GM19467 (cell line): Measurements from ENCODE around the gene ADGRD1.

ENCODE experiments used
- ATAC-seq: cut with Tn5 transposase; IDR thresholded peaks from one replicate; pipeline ENCODE4 v1.9.1; 2021; ENCODE audit warnings: mild to moderate bottlenecking, moderate library complexity; ENCODE audit not compliant: unreplicated experiment

The ADGRD1 gene

GRCh38 chr12:131142891-131143657 is 189.4 kb downstream of the ADGRD1 start:
- no peak for ATAC-seq

DNA sequence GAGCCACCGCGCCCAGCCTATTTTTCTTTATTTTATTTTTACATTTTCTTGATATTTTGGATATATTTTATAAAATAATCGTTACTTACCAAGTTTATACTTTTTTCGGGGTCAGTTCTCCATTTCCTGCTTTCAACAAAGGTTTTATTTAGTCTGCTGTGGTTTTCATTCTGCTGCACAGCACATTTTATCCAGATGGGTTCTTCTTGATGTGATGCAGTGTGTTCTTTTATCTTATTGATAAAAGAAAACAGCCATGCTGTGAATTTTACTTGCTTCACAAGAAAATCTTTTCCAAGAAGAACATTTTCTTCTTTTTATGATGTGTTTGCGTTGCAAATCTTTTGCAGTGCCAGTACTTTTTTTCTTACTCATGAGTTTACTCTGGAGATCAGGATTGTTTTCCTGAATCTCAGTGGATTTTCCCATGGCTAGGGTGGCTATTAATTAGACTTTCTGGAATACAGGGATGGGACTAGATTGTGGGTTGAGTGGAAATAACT is 192.5 kb downstream of the ADGRD1 start:
- no peak for ATAC-seq

- no peak for ATAC-seq
Observed at GRCh38 chr12:131147293-131147692, 193.6 kb downstream of the ADGRD1 start.

- no peak for ATAC-seq
Observed at GRCh38 chr12:131147894-131148293, 194.2 kb downstream of the ADGRD1 start.

- no peak for ATAC-seq
Observed at GRCh38 chr12:131151558-131152345, 198.0 kb downstream of the ADGRD1 start.

DNA sequence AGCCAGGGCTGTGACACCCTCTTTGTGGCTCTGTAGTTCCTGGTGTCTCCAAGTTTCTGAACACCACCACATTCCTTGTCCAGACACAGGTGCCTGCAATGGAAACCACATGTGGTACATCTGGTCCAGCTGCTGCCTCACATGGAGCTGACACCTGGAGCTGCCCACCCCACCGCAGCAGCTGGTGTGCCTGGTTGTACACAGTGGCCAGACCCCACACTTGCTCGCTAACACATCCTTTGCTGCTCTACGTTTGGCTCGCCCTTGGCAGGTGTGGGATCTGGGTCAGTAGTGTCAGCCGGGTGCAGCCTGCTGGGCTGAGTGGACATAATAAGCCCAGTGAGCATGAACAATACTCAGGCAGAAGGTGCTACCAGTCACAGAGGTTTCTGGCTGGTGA is 198.9 kb downstream of the ADGRD1 start:
- no peak for ATAC-seq

- ATAC-seq = no peak
Observed at GRCh38 chr12:131153016-131153415, 199.3 kb downstream of the ADGRD1 start.

DNA sequence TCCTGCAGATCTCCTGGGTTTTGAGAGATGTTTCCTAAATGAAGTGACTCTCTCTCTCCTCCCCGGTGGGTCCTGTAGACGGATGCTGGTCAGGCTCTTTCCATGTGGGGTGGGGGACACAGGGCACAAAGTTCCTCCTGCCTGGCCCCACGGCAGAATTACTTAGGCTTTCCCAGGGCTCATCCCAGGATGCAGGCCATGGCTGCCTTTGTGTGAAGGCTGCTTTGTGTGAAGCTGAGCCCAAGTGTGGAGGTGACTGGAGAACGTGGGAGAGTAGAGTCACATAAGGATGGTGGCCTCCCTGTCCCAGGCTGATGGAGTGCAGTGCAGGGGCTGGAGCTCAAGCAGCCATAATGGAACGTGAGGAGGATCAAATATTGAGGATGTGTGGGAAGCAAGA is 200.2 kb downstream of the ADGRD1 start:
- no peak for ATAC-seq

- no peak for ATAC-seq
Observed at GRCh38 chr12:131155131-131155530, 201.4 kb downstream of the ADGRD1 start.

DNA sequence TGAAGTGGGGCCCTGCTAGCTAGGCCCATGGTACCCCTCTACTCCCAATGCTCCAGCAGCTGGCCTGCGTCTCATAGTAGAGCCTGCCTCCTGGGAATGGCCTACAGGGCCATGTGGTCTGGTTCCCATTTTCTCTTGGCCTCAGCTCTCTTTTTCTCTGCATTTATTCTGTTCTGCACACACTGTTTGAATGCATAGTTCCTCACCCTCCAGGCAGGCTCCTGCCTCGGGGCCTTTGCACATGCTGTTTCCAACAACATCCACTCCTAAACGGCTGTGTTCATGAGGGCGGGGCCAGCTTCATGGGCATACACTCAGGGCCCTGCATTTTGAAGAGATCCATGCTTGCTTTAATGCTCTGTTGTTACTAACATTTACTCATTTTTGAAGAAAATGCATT is 204.0 kb downstream of the ADGRD1 start:
- ATAC-seq = no peak

DNA sequence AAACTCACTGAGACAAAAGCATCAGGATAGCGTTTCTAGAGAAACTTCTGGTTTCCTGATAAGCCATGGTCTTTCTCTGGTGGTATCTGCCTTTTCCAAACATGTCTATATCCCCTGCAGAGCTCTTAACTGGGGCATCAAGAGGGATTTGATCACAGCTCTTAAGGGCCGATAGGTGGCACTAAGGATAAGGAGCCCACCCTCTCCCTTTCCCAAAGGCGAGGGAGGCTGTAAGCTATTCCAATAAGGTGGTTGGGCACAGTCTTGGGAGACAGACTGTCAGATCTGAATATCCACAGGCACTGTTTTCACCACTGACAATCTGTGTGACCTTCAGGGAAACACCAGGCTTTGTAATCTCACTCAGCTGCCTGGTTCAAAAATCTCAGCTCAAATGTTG is 206.0 kb downstream of the ADGRD1 start:
- ATAC-seq = no peak

GRCh38 chr12:131162113-131162512 is 208.4 kb downstream of the ADGRD1 start:
- ATAC-seq = no peak

DNA sequence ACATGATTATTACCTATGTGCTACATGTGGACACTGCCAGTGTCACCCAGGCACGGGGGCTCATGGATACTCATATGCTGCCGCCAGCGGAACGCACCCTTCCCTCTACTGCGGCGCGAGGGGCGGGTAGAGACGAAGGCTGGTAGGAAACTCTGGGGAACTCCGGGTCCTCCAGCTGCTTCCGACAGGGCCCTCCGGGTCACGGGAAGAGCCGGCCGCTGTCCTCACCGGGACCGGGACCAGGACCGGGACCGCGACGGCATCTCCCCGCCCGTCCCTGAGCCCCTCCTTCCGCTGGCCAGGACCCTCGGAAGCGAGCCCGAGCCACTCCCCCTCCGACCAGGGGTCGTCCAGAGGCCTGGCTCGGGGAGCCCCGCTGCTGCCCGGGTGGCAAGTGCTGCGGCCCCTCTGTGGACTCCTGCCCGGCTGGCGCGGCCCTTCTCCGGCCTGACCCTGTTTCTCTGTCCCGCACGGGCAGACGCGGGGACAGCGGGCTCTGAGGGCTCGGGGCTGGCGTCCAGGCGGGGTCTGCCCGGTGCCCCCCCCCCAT is 209.6 kb downstream of the ADGRD1 start:
- no peak for ATAC-seq

DNA sequence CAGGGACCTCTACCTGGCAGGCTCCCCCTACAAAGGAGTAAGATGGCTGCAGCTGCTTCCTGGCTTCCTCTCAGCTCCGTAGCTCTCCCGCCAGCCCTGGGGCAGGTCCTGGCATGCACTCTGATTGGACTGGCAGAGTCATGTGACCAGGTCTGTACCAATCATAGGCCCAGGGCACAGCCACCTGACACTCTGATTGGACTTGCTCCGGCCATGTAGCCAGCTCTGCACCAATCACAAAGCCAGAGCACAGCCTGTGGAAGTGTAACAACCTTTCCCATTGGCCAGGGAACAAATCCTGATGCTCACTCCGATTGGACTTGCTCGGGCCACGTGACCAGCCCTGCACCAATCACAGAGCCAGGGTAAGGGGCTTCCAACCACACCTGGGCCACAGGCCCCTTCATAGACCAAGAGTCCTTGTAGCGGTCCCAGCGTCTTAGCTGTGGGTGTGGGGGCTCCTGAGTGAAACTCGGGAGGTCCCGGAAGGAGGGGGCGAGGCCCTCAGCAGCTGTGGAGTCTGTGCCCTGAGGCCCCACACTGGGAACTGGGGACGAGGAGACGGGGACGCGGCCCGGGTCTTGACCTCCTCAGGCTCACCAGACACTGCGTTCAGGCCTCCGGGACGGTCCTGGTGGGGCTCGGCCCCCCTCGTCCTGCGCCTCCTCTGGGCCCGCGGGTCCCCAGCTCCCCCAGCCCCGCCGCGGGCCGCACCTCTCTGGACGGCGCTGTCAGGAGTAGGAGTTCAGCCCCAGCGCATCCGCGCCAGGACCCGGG is 210.6 kb downstream of the ADGRD1 start:
- ATAC-seq = no peak

- no peak for ATAC-seq
Observed at GRCh38 chr12:131166717-131167116, 213.0 kb downstream of the ADGRD1 start.

DNA sequence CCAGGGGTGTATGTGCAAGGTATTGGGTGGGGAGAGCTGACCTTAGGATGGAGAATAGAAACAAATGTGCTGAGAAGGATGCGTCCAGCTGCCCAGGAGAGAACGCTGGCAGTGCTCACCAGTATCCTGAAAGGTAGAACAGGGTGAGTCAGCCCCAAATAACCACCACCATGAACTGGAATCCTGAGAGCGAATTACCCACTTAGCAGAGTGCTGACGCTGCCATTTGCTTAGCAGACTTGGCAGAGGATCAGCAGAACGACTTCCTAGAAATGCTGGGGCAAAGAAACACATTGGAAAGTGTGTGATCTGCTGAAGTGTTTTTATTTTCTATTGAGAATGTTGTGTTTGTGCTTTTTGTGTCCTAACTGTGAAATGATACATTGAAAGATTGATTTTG is 213.6 kb downstream of the ADGRD1 start:
- no peak for ATAC-seq

DNA sequence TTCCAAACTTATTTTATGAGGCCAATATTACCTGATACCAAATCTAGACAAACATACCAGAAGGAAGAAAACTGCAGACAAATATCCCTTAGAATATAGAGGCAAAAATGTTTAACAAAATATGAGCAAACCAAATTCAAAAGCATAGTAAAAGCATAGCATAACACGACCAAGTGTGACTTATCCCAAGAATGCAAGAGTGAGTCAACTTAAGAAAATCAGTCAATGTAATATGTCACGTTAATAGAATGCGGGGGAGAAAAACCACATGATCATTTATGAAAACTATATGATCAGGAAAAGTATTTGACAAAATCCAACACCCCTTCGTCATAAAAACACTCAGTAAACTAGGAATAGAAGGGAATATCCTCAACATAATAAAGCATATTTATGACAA is 217.3 kb downstream of the ADGRD1 start:
- ATAC-seq = no peak

DNA sequence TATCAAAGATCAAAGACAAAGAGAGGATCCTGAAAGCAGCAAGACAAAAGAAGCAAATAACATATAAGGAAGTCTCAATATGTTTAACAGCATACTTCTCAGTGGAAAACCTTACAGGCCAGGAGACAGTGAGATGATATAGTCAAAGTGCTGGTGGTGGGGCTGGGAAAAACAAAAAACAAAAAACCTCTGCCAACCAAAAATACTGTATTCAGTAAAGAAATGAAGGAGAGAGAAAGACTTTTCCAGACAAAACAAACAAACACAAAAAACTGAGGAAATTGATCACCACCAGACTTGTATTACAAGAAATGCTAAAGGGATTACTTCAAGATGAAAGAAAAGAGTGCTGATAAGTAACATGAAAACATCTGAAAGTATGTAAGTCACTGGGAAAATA is 221.2 kb downstream of the ADGRD1 start:
- ATAC-seq = no peak

DNA sequence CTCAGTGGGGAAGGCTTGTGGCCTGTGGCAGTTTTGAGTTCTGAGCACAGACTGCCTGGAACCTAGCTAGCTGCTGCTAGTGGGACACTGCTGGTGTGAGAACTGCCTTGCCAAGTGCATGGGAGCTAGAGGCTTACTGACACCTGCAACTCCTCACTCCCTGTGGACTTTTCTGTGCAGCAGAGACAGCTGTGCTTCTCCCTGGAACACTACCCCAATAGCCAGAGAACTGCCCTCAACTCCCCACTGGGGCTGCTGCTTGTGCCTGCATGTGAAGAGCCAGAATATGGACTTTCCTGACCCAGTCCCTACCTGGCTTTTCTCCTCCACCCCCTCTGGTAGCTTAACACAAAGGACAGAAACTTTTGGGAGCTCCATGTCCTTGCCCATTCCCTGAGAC is 222.6 kb downstream of the ADGRD1 start:
- ATAC-seq = no peak

DNA sequence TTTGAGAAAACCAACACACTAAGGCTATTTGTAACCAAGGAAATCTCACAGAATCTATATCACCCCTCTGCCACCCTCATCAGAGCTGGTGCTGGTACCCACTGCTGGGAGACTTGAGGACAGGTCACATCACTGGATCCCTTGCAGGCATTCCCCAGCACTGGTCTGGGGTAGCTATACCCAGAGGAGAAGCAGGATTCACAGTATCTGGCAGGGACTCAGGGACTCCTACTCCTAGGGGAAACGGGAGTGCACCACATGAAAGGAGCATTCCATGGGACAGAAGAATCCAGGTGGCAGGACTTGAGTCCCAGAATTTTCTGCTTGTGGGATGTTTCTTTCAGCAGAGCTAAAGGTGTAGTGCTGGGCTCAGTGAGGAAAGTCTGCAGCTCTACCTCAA is 223.2 kb downstream of the ADGRD1 start:
- no peak for ATAC-seq

GRCh38 chr12:131177599-131177998 is 223.9 kb downstream of the ADGRD1 start:
- ATAC-seq = no peak
